Stimulated activated CD4-positive, alpha-beta T cell treated with anti-CD3 and anti-CD28 coated beads, Interleukin-4, amount 100 ng/mL, for 4 hours (primary cell): ENCODE measurements around the gene AKAP12.

Source experiments
- DNase-seq, 2 experiments: peaks; one replicate each; pipeline ENCODE4 v3.0.0-alpha.2; 2020

Gene AKAP12

DNA sequence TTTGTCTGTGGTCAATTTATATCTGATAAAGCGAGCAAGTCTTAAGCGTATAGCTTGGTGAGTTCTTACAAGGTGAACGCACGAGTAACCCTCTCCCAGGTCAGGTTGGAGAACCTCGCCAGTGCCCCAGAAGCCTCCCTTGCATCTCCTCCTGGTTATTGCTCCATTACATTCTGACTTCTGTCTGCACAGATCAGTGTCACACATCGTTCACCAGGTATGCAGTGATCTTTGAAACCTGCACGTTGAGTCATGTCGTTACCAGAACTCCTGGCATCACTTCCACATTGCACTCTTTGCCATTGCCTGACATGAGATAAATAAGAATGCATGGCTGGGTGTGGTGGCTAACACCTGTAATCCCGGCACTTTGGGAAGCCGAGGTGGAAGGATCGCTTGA, 44.2 kb downstream of the AKAP12 start:
- no peak for DNase-seq

DNA sequence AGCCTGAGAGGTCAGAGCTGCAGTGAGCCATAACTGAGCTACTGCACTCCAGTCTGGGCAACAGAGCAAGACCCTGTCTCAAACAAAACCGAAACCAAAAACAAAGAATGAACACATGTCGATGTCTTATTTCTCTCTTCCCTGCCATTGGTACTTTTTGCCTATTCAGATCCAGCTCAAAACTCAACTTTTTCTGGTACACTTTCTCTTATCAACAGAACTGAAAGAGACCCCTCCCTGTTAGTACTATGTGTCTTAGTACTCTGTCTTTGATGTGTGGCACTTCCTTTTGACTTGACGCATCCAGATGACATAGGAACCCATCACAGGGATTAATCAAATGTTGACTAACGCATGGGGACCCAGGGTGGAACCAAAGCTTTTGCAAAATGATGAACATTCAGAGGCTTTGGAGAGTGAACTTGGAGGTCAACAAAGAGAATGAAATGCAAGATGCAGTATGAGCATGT, 44.8 kb downstream of the AKAP12 start:
- no peak for DNase-seq

DNA sequence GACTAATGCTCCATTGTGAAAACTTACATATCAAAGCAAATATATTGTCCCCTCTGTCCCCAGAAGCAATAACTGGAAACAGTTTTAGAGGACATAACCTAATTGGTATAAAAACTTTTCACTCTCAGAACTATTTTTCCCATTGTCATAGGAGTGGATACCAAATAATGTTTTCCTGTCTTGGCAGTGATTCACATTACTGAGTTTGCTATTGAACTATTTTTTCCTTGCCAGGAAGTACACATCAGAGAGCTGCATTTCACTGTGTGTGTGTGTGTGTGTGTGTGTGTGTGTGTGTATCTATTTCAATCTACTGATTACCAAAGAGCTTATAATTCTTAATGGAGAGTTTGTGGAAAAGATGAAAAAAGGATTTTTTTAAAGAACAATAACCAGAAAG, 45.4 kb downstream of the AKAP12 start:
- no peak for DNase-seq

DNA sequence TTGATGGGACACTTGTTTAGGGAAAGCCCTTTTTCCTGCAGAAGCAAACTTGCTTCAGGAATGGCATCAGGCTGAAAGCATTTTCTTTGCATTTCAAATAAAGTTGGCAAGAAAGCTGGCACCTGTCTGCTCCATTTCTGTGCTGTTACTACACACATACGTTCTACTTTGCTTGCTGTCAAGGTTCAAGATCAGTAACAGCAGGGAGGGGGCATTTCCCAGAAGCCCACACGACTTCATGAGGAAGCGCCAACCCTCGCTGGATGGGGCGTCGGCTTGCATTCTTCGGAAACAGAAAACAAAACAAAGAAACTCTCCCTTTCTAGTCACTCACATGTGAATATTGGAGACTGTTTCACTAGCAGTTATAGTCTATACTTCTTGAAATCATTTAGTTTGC, 46.4 kb downstream of the AKAP12 start:
- DNase-seq, result no peak

DNA sequence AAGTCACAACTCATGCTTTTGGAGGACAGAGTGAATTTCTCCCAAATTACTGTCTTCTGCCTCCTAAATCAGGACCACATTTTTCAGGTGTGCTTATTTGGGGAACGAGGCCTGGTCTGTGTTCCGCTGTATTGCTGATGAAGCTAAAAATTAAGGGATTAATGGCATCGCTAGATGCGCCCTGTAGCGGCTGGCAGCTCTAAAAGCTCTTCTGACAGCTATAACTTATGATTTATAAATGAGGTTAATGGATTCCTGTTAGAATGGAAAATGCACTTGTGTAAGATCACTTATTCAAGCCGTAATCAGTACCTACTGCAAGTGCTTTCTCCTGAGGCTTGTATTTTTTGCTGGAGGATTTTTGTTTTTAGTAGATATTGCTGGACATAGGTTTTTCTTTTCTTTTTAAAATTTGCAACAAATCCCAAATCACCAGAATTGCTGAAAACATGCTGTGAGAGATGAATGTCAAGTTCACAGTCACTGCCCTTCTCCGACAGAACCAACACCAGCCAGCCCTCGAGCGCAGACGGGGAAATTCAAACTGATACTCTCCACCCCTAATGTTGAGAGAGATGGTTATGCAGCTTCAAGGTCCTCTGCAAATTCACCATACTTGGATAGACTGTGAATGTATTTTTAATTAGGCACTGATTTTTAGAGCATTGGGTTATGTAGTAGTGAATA, 49.1 kb downstream of the AKAP12 start:
- no peak for DNase-seq

DNA sequence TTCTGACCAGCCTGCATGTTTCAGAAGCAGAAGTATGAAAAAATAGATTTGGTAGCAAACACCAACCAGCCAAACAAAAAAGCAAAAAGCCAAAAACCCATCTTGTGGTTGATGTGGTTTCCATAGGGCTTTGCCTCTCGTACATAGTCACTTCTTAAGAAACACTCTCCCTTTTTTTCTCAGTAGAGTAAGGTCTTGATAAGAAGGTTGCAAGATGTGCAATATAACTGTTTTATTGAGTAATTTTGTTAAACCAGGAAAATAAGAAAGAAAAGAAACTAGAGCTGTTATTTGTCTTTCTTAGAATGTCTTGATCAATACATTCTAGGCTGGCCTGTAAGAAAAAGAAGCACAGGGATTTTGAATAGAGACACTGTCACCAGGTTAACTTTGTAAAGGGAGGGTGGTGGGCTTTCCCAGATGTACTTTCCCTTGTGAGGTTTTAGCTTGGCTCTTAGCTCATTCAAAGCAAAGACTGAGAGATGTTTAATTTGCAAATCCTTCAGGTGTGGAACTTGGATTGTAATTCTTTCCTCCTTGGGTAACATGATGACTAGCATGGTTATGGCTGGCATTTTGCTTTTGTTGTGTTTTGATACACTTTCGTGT, 49.7 kb downstream of the AKAP12 start:
- DNase-seq, result no peak

DNA sequence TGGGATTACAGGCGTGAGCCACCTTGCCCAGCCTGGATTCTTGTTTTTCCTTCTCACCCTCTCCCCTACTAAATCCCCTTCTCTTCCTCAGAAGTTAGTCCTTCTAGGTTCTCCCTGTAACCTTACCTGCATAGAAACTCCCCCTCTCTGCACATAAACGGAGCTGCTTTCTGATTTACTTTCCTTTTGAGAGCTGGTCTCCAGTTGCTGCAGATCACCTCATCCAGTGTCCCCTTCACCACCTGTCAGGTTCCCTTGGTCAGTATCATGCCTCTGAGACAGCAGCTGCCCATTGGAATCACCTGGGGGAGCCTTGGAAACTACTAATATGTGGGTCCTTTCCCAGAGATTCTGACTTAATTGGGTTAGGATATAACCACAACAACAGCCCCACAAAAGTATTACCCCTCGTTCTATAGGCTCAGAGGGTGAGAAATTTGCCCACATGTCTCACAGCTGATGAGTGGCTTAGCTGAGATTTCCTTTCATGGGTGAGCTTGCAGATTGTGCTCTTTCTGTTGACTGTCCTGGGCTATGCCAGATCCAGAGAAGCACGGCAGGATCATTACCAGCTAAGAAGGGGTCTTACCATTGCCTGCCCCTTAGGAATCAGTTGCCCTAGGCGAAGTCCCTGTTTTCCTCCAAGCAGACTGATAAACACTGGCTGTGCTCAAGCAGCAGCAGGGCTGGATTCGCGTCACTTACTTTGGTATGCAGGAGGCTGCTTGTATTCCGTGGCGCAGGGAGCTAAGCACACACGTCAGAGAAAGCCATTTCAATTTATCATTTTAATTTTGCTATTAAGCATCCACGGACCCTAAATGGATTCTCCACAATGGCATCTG, 51.3 kb downstream of the AKAP12 start:
- DNase-seq, result no peak

DNA sequence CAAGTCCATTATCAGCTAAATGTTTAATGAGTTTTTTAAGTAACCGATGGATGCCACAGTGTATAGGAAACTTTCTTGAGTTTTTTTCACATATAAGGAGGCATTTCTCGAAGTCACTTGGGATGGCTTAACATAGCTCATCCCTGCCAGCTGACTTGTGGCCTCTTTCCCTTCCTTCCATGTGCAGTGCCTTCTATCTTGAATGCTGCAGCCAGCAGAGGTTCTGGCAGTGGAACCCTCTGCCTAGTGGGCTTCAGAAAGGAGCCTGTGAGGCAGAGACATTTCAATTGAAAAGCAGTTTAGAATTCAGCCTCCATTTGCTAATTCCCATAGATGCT, 51.9 kb downstream of the AKAP12 start:
- DNase-seq, result no peak

DNA sequence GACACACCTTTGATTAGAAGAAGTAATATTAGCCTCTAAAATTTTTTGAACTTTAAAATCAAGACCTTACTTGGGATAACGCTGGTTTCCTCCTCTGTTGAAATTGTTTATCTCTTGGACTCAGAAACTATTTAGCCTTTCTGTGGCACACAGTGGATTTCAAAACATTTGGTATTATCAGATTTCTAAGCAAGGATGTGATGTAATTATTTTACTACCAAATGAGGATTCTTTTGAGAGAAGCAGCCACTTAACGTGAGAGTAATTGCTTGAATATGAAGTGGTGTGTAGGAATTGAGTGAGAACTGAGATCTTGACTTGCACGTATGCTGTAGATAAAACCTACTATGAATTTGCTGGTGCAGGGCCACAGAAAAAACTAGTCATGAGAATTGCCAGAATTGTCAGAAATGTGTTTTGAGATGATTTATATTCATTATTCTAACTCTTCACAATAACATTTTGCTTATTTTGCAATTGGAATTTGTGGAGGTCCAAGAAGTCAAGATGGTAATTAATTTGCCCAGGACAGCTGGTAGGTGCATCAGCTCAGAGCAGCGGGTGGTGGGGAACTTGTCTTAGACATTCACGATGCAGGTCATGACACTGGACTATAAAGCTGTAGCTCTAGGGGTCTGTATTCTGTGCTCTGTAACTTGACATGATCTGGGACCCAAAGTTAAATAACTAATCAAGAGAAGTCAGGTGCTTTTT, 53.4 kb downstream of the AKAP12 start:
- DNase-seq, result no peak

DNA sequence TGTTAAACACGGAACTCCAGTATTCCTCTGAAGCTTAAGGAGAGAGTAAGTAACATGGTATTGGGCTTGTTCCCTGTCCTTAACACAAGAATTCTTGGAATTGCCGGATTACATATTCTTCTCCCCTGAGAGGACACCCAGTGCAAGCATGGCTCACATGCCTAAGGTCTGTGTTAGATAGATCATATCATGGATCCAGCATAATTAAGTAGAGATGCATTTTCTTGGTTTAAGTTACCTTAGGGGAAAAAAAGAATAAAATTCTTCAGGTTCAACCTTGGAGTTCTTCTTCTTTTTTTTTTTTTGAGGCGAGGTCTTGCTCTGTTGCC, 53.9 kb downstream of the AKAP12 start:
- no peak for DNase-seq

DNA sequence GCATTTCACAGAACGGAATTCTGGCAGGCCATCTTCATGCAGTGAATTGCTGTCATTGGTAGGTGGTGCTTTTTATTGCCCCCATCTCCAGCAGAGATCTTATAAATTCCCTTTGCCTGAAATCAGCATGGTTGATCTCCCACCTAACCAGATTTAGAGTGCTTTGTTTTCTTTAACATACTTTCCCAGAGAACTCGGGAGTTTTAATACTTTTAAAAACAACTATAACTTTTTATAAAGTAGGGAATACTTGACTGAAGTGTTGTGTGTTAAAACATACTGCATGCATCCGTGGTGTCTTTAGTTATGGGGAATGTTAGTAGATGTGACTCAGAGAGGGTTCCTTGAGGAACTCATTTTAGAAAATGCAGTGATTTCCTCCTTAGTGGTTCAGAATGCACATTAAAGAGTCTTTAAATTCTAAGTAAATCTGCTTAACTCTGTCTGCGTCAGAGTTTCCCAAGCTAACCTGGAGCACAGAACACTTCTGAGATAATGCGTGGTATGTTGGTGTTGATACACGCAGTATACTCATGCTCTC, 54.9 kb downstream of the AKAP12 start:
- no peak for DNase-seq

DNA sequence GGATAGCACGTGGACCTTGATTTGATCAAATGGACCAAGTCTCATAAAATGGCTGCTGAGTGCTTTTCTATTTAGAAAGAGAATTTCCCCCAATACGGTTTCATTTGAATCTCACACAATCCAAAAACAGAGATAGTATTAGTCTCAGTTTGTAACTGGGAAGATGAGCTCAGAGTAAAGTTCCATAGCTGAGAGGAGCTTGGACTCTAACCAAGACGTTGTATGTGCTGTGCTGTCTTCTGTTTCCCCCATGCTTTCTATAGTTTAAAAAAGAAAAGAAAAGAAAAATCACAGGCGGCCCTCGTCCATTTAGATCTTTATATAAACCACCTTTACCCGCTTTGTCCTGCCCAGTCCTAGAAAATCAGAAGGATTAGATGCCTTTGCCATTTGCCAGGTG, 58.1 kb downstream of the AKAP12 start:
- DNase-seq, result no peak

DNA sequence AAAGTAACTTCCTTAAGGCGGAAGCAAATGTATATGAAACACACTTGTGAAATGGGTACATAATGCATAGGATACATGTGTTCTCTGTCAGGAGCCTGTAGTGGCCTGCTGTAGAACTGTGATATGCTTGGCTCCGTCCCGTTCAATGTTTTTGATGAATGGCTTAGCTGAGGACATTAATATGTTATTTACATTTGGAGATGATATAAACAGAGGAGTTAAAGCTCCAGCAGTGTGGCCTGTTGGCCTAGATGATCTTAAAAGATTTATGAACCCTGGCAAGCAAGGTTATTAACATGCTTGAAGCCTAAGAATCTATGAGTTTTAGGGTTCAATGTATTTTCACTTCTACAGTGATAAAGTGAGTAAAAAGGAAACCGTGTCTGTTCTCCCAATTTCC, 59.2 kb downstream of the AKAP12 start:
- no peak for DNase-seq

DNA sequence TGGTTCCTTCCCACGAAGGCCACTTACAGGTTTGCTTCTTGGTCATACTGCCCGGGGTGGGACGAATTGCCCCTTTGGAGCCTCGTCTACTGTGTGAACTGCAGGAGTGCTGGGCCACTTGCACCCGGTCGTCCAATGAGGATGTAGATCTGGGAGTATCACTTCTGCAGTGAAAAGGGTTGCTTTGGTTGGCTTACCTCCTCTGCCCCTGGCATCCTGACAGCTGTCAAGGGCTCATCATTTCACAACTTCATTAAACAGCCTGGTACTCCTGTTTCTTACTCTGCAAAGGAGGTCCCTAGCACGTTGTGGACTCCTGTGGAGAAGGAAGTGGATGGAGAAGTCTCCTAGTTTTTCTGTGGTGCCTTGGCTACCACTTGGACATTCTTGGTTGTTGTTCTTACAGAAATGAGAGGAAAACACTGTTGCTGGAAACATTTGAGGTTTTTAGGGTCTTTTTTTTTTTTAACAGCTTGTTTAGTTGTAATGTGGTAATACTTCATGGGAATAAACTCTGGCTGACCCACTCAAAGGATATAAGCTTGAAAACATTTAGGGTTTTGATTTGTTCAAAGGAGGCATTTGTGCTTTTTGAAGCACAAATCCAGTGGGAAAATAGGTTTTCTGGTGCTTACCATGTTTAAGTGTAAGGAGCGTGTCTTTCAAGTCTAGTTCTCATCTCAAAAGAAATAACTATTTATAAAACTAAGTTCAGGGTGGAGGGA, 60.7 kb downstream of the AKAP12 start:
- DNase-seq, result no peak

DNA sequence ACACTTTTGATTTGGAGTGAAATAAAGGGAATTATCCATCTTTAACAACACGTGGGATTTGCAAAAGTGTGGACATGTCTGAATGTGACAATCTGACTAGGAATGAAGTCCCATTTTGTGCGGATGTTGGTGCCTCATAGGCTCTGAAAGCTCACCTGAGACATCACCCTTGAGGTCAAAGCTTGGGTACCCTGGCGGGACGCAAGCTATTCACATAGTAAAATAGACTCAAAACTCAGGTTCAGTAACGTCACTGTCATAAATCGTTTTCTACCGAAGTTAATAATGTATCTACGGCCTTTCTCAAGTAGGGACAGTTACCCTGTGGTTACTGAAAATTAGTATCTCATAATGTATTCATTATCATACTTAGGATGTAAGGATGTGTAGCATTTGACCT, 61.8 kb downstream of the AKAP12 start:
- no peak for DNase-seq

DNA sequence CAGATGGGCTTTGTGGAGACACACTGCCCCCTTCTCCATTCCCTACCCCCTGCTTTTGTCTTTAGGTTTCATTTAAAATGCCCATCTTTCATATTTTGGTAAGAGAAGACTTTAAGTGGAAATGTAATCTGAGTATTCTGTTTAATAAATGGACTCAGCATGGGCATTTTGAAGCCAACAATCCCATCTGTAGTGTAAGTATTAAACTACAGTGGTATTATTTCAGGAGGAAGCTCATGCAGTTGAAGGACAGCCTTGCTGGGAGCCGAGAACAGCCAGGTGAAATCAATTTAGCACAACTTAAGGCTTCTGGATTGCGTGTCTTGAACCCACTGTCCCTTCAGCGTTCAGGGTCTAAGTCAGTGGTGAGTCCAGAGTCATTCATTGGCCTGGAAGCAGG, 63.5 kb downstream of the AKAP12 start:
- DNase-seq, result no peak

DNA sequence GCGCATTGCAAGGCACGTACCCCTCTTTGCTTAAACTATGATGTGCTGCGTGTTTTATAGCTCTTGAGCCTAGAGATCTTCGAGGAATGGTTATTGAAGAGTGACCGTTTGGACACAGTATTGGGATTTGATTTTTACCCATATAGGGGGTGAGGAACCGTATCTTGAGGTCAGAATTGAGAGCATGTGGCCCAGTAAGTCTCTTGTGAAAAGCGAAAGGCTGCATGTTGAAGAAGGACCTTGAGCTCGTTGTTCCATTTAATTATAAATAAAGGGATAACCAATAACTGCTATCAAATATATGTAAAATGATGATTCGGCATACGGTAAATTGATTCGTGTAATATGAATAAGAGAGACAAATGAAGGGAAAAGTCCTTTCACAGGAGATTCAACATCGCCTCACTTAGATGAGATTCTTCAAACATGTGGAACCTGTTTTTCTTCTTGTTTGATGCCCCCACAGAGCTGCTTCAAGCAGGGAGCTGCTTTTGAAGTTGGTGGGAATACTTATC, 66.6 kb downstream of the AKAP12 start:
- DNase-seq, result no peak

DNA sequence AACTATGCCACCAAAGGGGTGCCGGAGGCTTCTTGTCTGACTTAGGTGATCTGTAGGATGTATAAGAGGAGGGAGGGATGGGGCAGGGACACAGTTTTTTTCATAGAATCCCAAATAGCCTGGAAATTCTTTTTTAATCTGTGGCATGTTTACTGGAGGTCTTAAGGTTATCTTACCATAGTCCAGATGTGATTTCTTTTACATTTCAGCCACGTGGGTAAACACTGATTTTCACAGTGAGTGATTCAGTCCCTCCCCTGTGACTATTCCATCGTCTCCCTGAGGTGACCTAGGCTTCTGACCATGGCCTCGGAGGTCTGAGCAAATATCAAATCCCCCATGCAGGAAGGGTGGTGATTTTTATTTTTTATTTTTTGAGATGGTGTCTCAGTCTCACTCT, 67.7 kb downstream of the AKAP12 start:
- DNase-seq, result no peak

DNA sequence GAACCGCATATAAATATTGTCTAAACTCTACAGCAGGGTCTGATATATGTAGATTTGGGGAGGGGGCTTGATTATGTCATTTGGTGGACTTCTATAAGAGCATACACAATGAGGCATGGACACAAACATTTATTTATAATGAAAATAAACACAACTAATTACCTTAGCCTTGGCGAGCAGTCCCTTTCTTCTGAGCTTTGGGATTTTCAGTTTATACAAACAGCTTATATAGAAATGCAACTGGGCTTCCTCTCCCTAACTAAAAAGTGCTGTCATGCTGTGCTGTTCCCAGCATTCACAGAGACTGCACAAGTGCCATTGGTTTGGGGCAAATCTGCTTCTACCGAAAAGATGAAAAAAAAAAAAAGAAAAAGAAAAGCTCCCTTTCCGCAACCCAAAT, 69.9 kb downstream of the AKAP12 start:
- no peak for DNase-seq

DNA sequence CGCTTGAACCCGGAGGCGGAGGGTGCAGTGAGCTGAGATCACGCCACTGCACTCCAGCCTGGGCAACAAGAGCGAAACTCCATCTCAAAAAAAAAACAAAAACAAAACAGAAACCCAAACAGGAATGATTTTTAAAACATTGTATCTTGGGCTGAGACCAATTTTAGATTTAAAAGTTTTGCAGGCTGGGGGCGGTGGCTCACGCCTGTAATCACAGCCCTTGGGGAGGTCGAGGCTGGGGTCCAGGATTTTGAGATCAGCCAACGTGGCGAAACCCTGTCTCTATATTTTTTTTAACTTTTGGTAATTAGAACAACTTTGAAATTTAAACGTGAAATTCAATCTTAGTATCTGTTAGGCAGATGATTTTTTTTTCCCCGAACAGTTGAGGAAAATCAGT, 70.5 kb downstream of the AKAP12 start:
- DNase-seq, result no peak

DNA sequence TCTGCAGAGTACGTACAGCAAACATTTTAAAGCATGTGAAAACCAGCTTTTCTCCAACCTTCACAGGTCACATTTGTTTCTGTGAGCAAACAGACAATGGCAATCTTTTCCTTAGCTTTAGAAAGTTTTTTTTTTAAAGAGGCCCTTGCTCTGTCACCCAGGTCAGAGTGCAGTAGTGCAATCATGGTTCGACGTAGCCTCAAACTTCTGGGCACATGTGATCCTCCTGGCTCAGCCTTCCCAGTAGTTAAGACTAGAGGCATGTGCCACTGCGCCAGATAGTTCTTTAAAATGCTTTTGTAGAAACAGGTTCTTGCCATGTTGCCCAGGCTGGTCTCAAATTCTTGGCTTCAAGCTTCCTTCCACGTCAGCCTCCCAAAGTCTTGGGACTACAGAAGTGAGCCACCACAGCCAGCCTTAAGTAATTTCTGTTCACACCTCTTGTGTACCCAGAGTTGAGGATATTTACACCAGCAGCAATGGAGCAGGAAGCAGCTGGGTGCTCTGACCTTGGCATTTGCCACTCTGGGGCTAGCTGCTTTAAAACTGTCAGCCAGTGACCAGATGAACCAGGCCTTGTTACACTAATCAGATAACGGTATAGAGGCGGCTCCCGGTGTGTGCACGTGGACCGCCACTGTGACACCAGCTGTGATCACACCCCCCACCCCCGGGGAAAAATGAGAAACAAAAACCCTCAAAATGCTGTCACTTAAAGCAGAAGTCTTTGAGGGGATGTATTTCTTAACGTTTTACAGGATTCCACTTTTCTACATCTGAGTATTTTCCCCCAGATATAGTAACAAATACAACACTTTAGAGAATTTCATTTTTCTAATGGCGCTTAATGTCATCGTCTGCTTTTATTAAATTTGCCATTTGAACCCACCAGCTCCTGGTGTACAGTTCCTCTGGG, 71.3 kb downstream of the AKAP12 start:
- DNase-seq, result no peak
